Measurements from ENCODE around the gene CHMP1A. TPM values are rescaled to one million over a fixed set of nuclear protein-coding genes. Genes with fewer than 3 reads are reported as not detected.
A peak's percentile ranks its signal among the peaks of the same experiment; 100 is the strongest.

Gene CHMP1A
- total RNA-seq, 2 experiments from 2014 or later, result 51.1 to 56.9 TPM

GRCh38 chr16:89697616-89698331, 40.3 kb upstream of the CHMP1A start:
- no peak overlapping the region for H3K27ac Mint-ChIP-seq
- H3K9me3 Mint-ChIP-seq, result no peaks in the 10 kb centered on the region

DNA sequence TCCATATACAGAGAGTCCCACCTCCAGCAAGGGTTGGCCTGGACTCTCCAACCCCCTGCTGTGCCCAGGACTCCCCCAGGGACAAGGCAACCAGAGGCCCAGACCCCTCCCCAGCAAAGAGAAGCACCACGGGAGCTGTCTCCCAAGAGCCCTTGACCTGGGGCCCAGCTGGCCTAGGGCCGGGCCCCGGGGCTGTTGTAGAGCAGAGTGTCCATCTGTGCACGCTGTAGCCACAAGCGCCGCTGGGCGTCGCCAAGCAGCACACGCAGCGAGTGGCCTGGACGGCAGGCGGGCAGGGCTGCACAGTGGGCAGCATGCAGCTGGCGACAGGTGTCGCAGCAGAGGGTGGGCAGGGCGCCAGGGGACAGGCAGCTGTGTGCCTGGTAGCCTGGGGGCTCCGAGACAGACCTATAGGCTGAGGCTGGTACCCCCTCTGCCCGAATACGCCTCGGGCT, 39.7 kb upstream of the CHMP1A start:
- TF ChIP-seq, protein P1, sequence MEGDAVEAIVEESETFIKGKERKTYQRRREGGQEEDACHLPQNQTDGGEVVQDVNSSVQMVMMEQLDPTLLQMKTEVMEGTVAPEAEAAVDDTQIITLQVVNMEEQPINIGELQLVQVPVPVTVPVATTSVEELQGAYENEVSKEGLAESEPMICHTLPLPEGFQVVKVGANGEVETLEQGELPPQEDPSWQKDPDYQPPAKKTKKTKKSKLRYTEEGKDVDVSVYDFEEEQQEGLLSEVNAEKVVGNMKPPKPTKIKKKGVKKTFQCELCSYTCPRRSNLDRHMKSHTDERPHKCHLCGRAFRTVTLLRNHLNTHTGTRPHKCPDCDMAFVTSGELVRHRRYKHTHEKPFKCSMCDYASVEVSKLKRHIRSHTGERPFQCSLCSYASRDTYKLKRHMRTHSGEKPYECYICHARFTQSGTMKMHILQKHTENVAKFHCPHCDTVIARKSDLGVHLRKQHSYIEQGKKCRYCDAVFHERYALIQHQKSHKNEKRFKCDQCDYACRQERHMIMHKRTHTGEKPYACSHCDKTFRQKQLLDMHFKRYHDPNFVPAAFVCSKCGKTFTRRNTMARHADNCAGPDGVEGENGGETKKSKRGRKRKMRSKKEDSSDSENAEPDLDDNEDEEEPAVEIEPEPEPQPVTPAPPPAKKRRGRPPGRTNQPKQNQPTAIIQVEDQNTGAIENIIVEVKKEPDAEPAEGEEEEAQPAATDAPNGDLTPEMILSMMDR (IDR thresholded peaks at IDR 0.05), result no peak
- CTCF ChIA-PET, result interaction anchor here (1.2 to 3.4 kb wide), 2 partner anchors 9 to 28 kb away, joined by 4 to 23 read pairs; no protein-coding TSS in a partner anchor
- peaks cover 21% of the 10 kb centered on the region for H3K4me1 Mint-ChIP-seq (ENCODE audit: low read depth)
- POLR2A ChIA-PET, result interaction anchor here (0.7 to 3.6 kb wide), 2 partner anchors 11 to 132 kb away, joined by 3 to 21 read pairs; partner anchors contain the start of gene CDK10
- DNase-seq (no peak), ATAC-seq (no peak)
- H3K36me3 Mint-ChIP-seq (ENCODE audit: low read depth), result peaks cover 16% of the 10 kb centered on the region
- H3K4me3 Mint-ChIP-seq, result no peak overlapping the region
- no peaks in the 10 kb centered on the region for H3K27me3 Mint-ChIP-seq
- no peaks in the 10 kb centered on the region for H3K9me3 Mint-ChIP-seq
- H3K27ac Mint-ChIP-seq, result no peak overlapping the region
- intact Hi-C loops (cut with micrococcal nuclease), result no loop called here

More at GRCh38 chr16:89697616-89698331, 40.3 kb upstream of the CHMP1A start:
- Mint-ChIP-seq H3K4me1 (ENCODE audit: low read depth) (peaks cover 27% of the 10 kb centered on the region), H3K4me3 (no peak overlapping the region), H3K27me3 (no peaks in the 10 kb centered on the region), H3K36me3 (ENCODE audit: low read depth) (peaks cover 16% of the 10 kb centered on the region)
- DNase-seq, result no peak
- ChIA-PET CTCF (interaction anchor here (1.2 to 3.4 kb wide), 2 partner anchors 8 to 28 kb away, joined by 4 to 23 read pairs; no protein-coding TSS in a partner anchor), POLR2A (interaction anchor here (0.6 to 3.6 kb wide), 4 partner anchors 11 to 722 kb away, joined by 3 to 21 read pairs (median 3); partner anchors contain the start of genes CDK10 and TCF25)
- TF ChIP-seq, protein P1 (IDR thresholded peaks at IDR 0.05), result no peak
- ATAC-seq, result no peak
- intact Hi-C loops (cut with micrococcal nuclease), result no loop called here

DNA sequence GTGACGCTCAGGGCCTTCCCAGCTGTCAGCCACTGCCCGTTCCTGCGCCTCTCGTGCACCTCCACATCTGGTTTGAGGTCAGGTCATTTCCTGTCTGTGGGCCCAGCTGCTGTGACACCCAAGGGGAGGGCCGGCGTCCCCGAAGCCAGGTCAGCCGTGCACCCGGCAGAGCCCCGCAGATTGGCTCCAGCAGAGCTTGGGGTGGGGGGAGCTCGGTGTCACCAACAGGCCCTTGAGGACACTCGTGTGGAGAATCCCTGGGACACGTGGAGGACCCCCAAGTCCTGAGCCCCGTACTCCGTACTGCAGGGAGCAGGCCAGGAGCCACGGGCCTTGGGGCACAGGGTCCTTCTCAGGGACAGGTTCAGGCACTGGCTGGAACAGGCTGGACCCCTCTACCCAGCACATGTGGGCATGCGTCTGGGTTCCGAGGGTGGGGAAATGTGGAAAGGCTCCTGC, 39.2 kb upstream of the CHMP1A start:
- Mint-ChIP-seq H3K9me3 (no peaks in the 10 kb centered on the region), H3K27ac (no peak overlapping the region), H3K4me3 (no peak overlapping the region), H3K36me3 (ENCODE audit: low read depth) (peaks cover 16% of the 10 kb centered on the region), H3K4me1 (ENCODE audit: low read depth) (peaks cover 20% of the 10 kb centered on the region), H3K27me3 (no peaks in the 10 kb centered on the region)
- ChIA-PET CTCF (no interaction called here), POLR2A (no interaction called here)
- TF ChIP-seq, protein P1 (IDR thresholded peaks at IDR 0.05), result no peak
- intact Hi-C loops (cut with micrococcal nuclease), result no loop called here
- peak; percentile 57 for DNase-seq
- ATAC-seq, result no peak

DNA sequence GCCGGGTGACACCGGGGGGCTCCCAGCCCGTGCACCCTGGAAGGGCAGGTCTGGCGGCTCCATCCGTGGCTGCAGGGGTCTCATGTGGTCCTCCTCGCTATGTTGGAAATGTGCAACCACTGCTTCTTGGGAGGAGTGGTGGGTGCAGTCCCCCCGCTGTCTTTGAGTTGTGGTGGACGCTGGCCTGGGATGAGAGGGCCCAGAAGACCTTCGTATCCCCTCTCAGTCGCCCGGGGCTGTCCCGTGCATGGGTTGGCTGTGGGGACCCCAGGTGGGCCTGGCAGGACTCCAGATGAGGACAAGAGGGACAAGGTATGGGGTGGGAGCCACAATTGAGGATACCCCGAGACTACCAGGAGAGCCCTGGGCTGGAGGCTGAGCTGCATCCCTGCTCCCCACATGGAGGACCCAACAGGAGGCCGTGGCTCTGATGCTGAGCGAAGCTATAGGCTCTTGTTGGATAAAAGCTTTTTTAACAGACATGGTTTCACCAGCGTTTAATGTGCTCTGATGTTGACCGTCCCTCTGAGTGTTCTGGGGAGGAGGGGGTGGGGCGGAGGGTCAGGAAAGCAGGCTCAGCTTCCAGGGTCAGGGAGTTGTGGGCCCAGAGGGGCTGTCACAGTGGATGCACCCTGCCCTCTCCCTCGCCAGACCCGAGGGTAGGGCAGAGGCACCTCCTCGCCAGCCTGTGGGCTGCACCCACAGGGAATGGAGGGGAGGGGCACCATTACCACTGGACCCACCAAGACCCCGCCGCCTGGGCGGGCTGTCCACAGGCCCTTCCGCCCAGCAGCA, 38.6 kb upstream of the CHMP1A start:
- H3K4me3 Mint-ChIP-seq, result no peak overlapping the region

More for the DNA sequence above, 38.6 kb upstream of the CHMP1A start:
- ChIA-PET POLR2A (no interaction called here), CTCF (interaction anchor here (1.3 kb wide), 1 partner anchor 10 kb away, joined by 3 read pairs; the partner anchor contains the start of gene CDK10)
- H3K36me3 Mint-ChIP-seq (ENCODE audit: low read depth), result peaks cover 16% of the 10 kb centered on the region
- no peak for ATAC-seq
- no peaks in the 10 kb centered on the region for H3K9me3 Mint-ChIP-seq
- intact Hi-C loops (cut with micrococcal nuclease), result no loop called here
- H3K27me3 Mint-ChIP-seq, result no peaks in the 10 kb centered on the region
- H3K4me1 Mint-ChIP-seq (ENCODE audit: low read depth), result peaks cover 20% of the 10 kb centered on the region
- TF ChIP-seq, protein P1 (IDR thresholded peaks at IDR 0.05), result no peak
- H3K27ac Mint-ChIP-seq, result no peak overlapping the region
- DNase-seq, result no peak

All from activated CD8-positive, alpha-beta T cell treated with anti-CD3 and anti-CD28 coated beads for 36 hours (primary cell).